GM23338 (cell line): ENCODE measurements around the gene AADACL3. TPM values are rescaled to one million over a fixed set of nuclear protein-coding genes. Genes with fewer than 3 reads are reported as not detected.

Source experiments
- ATAC-seq: fragments of 200-7000 bp; cut with Tn5 transposase; 3 replicates; pipeline ENCODE4 v1.9.1; 2020
- DNase-seq: peaks from one replicate; pipeline ENCODE4 v3.0.0-alpha.2; 2015; ENCODE audit warnings: low spot score
- H2AFZ ChIP-seq: fragments of 200-600 bp; sonication (generic); 2 replicates; pipeline ENCODE4 v1.8.0; 2016; ENCODE audit warnings: antibody characterized with exemption, mild to moderate bottlenecking, moderate library complexity
- H3F3A ChIP-seq: fragments of 200-600 bp; sonication (generic); replicated peaks from 2 replicates; pipeline ENCODE4 v1.8.0; 2017; ENCODE audit warnings: antibody characterized with exemption, mixed run types, low read depth
- H3K27ac ChIP-seq: fragments of 200-600 bp; sonication (generic); 2 replicates; pipeline ENCODE4 v1.6.1; 2016; ENCODE audit warnings: low read depth
- H3K27me3 ChIP-seq: fragments of 200-600 bp; sonication (generic); 2 replicates; pipeline ENCODE4 v1.8.0; 2016; ENCODE audit warnings: mild to moderate bottlenecking, mixed run types, moderate library complexity; ENCODE audit not compliant: insufficient read depth
- H3K36me3 ChIP-seq: fragments of 200-600 bp; sonication (generic); 2 replicates; pipeline ENCODE4 v1.8.0; 2016; ENCODE audit warnings: mild to moderate bottlenecking; ENCODE audit not compliant: insufficient read depth
- H3K4me1 ChIP-seq: fragments of 200-600 bp; sonication (generic); 2 replicates; pipeline ENCODE4 v1.8.0; 2016; ENCODE audit warnings: mild to moderate bottlenecking, moderate library complexity; ENCODE audit not compliant: insufficient read depth
- H3K4me2 ChIP-seq: fragments of 200-600 bp; sonication (generic); 2 replicates; pipeline ENCODE4 v1.7.1; 2017; ENCODE audit warnings: mixed run types
- H3K4me3 ChIP-seq: fragments of 200-600 bp; sonication (generic); 2 replicates; pipeline ENCODE4 v1.6.1; 2016; ENCODE audit warnings: mixed run types
- H3K79me2 ChIP-seq: fragments of 200-600 bp; sonication (generic); replicated peaks from 2 replicates; pipeline ENCODE4 v1.8.0; 2017; ENCODE audit warnings: mild to moderate bottlenecking; ENCODE audit not compliant: insufficient read depth
- H3K9me2 ChIP-seq: fragments of 200-600 bp; sonication (generic); 2 replicates; pipeline ENCODE4 v1.8.0; 2017; ENCODE audit not compliant: insufficient read depth
- H4K20me1 ChIP-seq: fragments of 200-600 bp; sonication (generic); replicated peaks from 2 replicates; pipeline ENCODE4 v1.8.0; 2017; ENCODE audit warnings: mild to moderate bottlenecking; ENCODE audit not compliant: insufficient read depth
- H3K27ac Mint-ChIP-seq: 2 replicates; pipeline ENCODE4 v1.8.0; 2020; ENCODE audit warnings: inconsistent platforms, mild to moderate bottlenecking, moderate library complexity, mixed read lengths
- H3K27me3 Mint-ChIP-seq: 3 replicates; pipeline ENCODE4 v1.8.0; 2022; ENCODE audit warnings: low read depth, mild to moderate bottlenecking, moderate library complexity, mixed read lengths, inconsistent platforms; ENCODE audit not compliant: insufficient read depth, poor library complexity
- H3K36me3 Mint-ChIP-seq: 3 replicates; pipeline ENCODE4 v1.8.0; 2021; ENCODE audit warnings: low read depth, mild to moderate bottlenecking, inconsistent platforms, moderate library complexity, mixed read lengths
- H3K4me1 Mint-ChIP-seq: 3 replicates; pipeline ENCODE4 v1.8.0; 2020; ENCODE audit warnings: mild to moderate bottlenecking, inconsistent platforms, mixed read lengths
- H3K4me3 Mint-ChIP-seq: 3 replicates; pipeline ENCODE4 v1.8.0; 2021; ENCODE audit warnings: moderate library complexity, mild to moderate bottlenecking, inconsistent platforms, mixed read lengths
- H3K9me3 Mint-ChIP-seq: 3 replicates; pipeline ENCODE4 v1.8.0; 2020; ENCODE audit warnings: moderate library complexity, mild to moderate bottlenecking, inconsistent platforms, mixed read lengths
- CREB1 ChIP-seq: fragments of 250-450 bp; sonication (Bioruptor Pico); IDR thresholded peaks from 2 replicates; pipeline ENCODE4 v1.5.0; 2020; ENCODE audit warnings: low read depth, mild to moderate bottlenecking, moderate library complexity
- CTCF ChIP-seq, 2 experiments: fragments of 200-600 bp in 1 of 2; sonication (generic) in 1 of 2; conservative IDR thresholded peaks; 2 replicates each; pipeline versions ENCODE4 v1.5.1 to v1.6.1; 2016 to 2017; ENCODE audit warnings: antibody characterized with exemption in 2 of 2, low read depth in 2 of 2, mild to moderate bottlenecking in 2 of 2, moderate library complexity in 1 of 2
- EZH2 ChIP-seq: fragments of 200-600 bp; sonication (generic); IDR thresholded peaks from one replicate; pipeline ENCODE4 v1.8.0; 2017; ENCODE audit warnings: antibody characterized with exemption, mild to moderate bottlenecking, low read depth; ENCODE audit not compliant: unreplicated experiment
- EZH2phosphoT487 ChIP-seq: fragments of 200-600 bp; sonication (generic); IDR thresholded peaks from one replicate; pipeline ENCODE4 v1.8.1; 2018; ENCODE audit warnings: antibody characterized with exemption; ENCODE audit not compliant: unreplicated experiment
- JUNB ChIP-seq: IDR thresholded peaks from one replicate; pipeline ENCODE4 v1.6.1; 2016; ENCODE audit warnings: antibody characterized with exemption; ENCODE audit not compliant: unreplicated experiment
- NANOG ChIP-seq: IDR thresholded peaks from 2 replicates; pipeline ENCODE4 v1.6.1; 2016; ENCODE audit warnings: antibody characterized with exemption, borderline replicate concordance
- POLR2AphosphoS5 ChIP-seq: IDR thresholded peaks from 2 replicates; pipeline ENCODE4 v1.6.1; 2016; ENCODE audit warnings: antibody characterized with exemption, low read depth
- REST ChIP-seq: IDR thresholded peaks from one replicate; pipeline ENCODE4 v1.6.1; 2018; ENCODE audit warnings: antibody characterized with exemption; ENCODE audit not compliant: unreplicated experiment
- STAT1 ChIP-seq: IDR thresholded peaks from one replicate; pipeline ENCODE4 v1.6.1; 2016; ENCODE audit warnings: antibody characterized with exemption; ENCODE audit not compliant: unreplicated experiment
- ZNF114 ChIP-seq: fragments of 250-450 bp; sonication (Bioruptor Pico); IDR thresholded peaks from 2 replicates; pipeline ENCODE4 v1.5.0; 2020; ENCODE audit warnings: mild to moderate bottlenecking, moderate library complexity
- ZNF331 ChIP-seq: fragments of 250-450 bp; sonication (Bioruptor Pico); IDR thresholded peaks from 2 replicates; pipeline ENCODE4 v1.5.0; 2020; ENCODE audit warnings: low read depth, mild to moderate bottlenecking, moderate library complexity
- ZNF462 ChIP-seq: fragments of 250-450 bp; sonication (Bioruptor Pico); IDR thresholded peaks from 2 replicates; pipeline ENCODE4 v1.5.0; 2020; ENCODE audit warnings: mild to moderate bottlenecking, moderate library complexity
- polyA plus RNA-seq: library from polyadenylated mRNA; unstranded; fragments of >200 nt; fragmentation: Nextera tagmentation; extraction: Ambion mirVana; gene quantifications from 2 replicates; pipeline ENCODE4 v1.2.1, GENCODE V29; 2016
- total RNA-seq: library from RNA; depleted of rRNA; stranded (reverse); fragments of >200 nt; shearing (Covaris generic); gene quantifications from 2 replicates; pipeline ENCODE4 v1.2.3, GENCODE V29; 2014
- TF ChIP-seq, protein P1 (sequence below): IDR thresholded peaks from 2 replicates; pipeline ENCODE4 v1.6.1; 2016; ENCODE audit warnings: antibody characterized with exemption

Gene AADACL3
- total and polyA plus RNA-seq, 2 experiments from 2014 or later = 0.47 to 1.5 TPM

DNA sequence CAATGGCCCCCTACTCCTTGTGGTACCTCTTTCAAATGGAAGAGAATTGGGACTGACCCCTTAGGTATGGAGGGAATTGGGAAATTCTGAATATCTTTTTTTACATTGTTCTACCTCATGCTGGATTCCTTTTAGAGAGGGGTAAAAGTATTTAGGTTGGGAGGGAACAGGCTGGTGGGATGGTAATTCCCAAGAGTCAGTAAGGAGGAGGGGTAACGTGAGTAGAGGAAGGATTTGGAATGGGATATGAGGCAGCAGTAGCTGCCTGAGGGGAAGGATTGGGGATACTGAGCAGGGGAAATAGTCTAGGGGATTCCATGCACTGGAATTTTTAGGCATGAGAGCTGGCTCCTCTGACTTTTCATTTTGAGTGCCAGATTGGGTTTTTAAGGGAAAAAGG, 3.8 kb upstream of the AADACL3 start:
- ATAC-seq (no peak; the same call in 2 of the 3 replicates), DNase-seq (no peak)
- H3K27ac Mint-ChIP-seq = no peak overlapping the region
- Histone ChIP-seq H4K20me1 (no peaks in the 10 kb centered on the region), H2AFZ (no peak overlapping the region), H3K4me2 (peak overlapping the region; percentile 33; the same call in 1 of the 2 replicates), H3K4me3 (no peak overlapping the region), H3K4me1 (peaks cover 57% of the 10 kb centered on the region), H3K79me2 (no peaks in the 10 kb centered on the region), H3K27ac (peak overlapping the region; percentile 96), H3K9me2 (peaks cover 14% of the 10 kb centered on the region), H3K36me3 (no peaks in the 10 kb centered on the region), H3K27me3 (no peaks in the 10 kb centered on the region), H3F3A (peaks cover 6% of the 10 kb centered on the region)
- H3K9me3 Mint-ChIP-seq = no peaks in the 10 kb centered on the region
- no peak overlapping the region for H3K4me3 Mint-ChIP-seq
- peaks cover 9% of the 10 kb centered on the region for H3K27me3 Mint-ChIP-seq
- H3K36me3 Mint-ChIP-seq = no peaks in the 10 kb centered on the region
- TF ChIP-seq EZH2 (no peak), EZH2phosphoT487 (no peak), JUNB (no peak), POLR2AphosphoS5 (no peak), NANOG (no peak), ZNF114 (CRISPR knock-in tag) (no peak), REST (no peak), CREB1 (CRISPR knock-in tag) (no peak), ZNF331 (no peak), ZNF462 (CRISPR knock-in tag) (no peak), STAT1 (no peak), CTCF (conservative IDR thresholded peaks at IDR 0.05; ENCODE audit: low read depth in 2 of 2) (no peak)
- TF ChIP-seq, protein P1, sequence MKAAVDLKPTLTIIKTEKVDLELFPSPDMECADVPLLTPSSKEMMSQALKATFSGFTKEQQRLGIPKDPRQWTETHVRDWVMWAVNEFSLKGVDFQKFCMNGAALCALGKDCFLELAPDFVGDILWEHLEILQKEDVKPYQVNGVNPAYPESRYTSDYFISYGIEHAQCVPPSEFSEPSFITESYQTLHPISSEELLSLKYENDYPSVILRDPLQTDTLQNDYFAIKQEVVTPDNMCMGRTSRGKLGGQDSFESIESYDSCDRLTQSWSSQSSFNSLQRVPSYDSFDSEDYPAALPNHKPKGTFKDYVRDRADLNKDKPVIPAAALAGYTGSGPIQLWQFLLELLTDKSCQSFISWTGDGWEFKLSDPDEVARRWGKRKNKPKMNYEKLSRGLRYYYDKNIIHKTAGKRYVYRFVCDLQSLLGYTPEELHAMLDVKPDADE = no peak
- peaks cover 48% of the 10 kb centered on the region for H3K4me1 Mint-ChIP-seq
